IMR-90 (cell line): ENCODE results near the gene ERCC8.

Source experiments
- BHLHE40 ChIP-seq: fragments of 150-350 bp; IDR thresholded peaks from 2 replicates; pipeline ENCODE4 v1.6.1; 2016; ENCODE audit warnings: mild to moderate bottlenecking, low read depth, low read length
- CEBPB ChIP-seq: IDR thresholded peaks from 2 replicates; pipeline ENCODE4 v1.6.1; 2012; ENCODE audit warnings: low read depth, low read length, improper control_type of control experiment
- CTCF ChIP-seq: conservative IDR thresholded peaks from 2 replicates; pipeline ENCODE4 v1.5.1; 2012; ENCODE audit warnings: mild to moderate bottlenecking, low read depth, low read length, improper control_type of control experiment
- FOS ChIP-seq: fragments of 150-350 bp; IDR thresholded peaks from 2 replicates; pipeline ENCODE4 v1.6.1; 2016; ENCODE audit warnings: low read depth, low read length
- POLR2A ChIP-seq: IDR thresholded peaks from 2 replicates; pipeline ENCODE4 v1.6.1; 2012; ENCODE audit warnings: mild to moderate bottlenecking, low read depth, low read length
- RAD21 ChIP-seq: IDR thresholded peaks from 2 replicates; pipeline ENCODE4 v1.6.1; 2012; ENCODE audit warnings: low read length, improper control_type of control experiment

GRCh38 chr5:60945813-60946187 is 930 bp upstream of the ERCC8 start:
- TF ChIP-seq POLR2A (no peak), FOS (no peak), CTCF (no peak), CEBPB (no peak), RAD21 (no peak), BHLHE40 (no peak)
